IPS DF 6.9 (cell line): Measurements from ENCODE around the gene PHACTR3.

Experiments used
- DNase-seq: peaks from one replicate; pipeline ENCODE4 v3.0.0-alpha.2; 2013; ENCODE audit warnings: low read depth, low spot score
- H3K27ac ChIP-seq: one replicate; pipeline ENCODE4 v1.5.1; 2013; ENCODE audit warnings: low read length, control low read depth
- H3K27me3 ChIP-seq: 2 replicates; pipeline ENCODE4 v1.6.1; 2013; ENCODE audit warnings: mild to moderate bottlenecking, low read length; ENCODE audit not compliant: control insufficient read depth, insufficient read depth
- H3K36me3 ChIP-seq: 2 replicates; pipeline ENCODE4 v1.6.1; 2013; ENCODE audit warnings: low read length; ENCODE audit not compliant: control insufficient read depth, insufficient read depth
- H3K4me1 ChIP-seq: 2 replicates; pipeline ENCODE4 v1.6.1; 2013; ENCODE audit warnings: low read length; ENCODE audit not compliant: control insufficient read depth, insufficient read depth
- H3K4me3 ChIP-seq: 2 replicates; pipeline ENCODE4 v1.5.1; 2013; ENCODE audit warnings: mild to moderate bottlenecking, low read length
- H3K9me3 ChIP-seq: 2 replicates; pipeline ENCODE4 v1.6.1; 2013; ENCODE audit warnings: low read length, inconsistent platforms; ENCODE audit not compliant: control insufficient read depth, insufficient read depth
- WGBS: extraction: QIAGEN DNeasy Blood & Tissue Kit; methylation state at CpG from one replicate; pipeline ENCODE4 v1.1.7; 2013; ENCODE audit warnings: mixed read lengths, missing lambda C conversion rate; ENCODE audit not compliant: insufficient read length, insufficient coverage; 5-methylcytosine and 5-hydroxymethylcytosine counted together

Gene PHACTR3

DNA sequence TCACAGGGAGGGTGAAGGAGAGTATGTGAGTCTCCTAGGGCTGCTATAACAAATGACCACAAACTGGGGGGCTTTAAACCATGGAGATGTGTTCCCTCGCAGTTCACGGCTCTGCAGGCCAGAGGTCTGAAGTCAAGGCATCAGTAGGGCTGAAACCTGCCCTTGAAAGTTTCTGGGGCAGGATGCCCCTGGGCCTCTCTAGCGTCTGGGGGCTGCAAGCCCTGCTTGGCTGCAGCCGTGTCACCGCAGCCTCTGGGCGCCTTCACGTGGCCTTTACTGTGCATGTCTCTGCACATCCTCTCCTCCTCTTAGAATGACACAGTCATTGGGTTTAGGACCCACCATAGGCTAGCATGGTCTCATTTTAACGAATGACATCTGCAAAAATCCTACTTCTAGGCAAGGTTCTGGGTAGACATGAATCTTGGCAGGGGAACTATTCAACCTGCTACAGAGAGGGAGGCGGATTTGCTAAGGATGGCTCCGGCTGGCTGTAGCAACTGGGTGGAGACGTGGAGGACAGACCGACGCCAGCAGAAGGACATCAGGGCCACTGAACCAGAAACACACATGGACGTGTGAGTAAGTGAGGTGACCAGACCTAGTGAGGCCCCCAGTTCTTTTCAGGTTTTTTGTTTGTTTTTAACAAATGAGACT lies 58.6 kb downstream of the PHACTR3 start:
- Histone ChIP-seq H3K4me1 (no peaks in the 10 kb centered on the region), H3K9me3 (peaks cover 32% of the 10 kb centered on the region), H3K4me3 (no peak overlapping the region), H3K27ac (no peak overlapping the region), H3K36me3 (no peaks in the 10 kb centered on the region), H3K27me3 (no peaks in the 10 kb centered on the region; the same call in 1 of the 2 replicates)
- whole genome bisulfite sequencing = no CpG with 5 or more reads among the region's 14 CpGs
- DNase-seq = no peak

DNA sequence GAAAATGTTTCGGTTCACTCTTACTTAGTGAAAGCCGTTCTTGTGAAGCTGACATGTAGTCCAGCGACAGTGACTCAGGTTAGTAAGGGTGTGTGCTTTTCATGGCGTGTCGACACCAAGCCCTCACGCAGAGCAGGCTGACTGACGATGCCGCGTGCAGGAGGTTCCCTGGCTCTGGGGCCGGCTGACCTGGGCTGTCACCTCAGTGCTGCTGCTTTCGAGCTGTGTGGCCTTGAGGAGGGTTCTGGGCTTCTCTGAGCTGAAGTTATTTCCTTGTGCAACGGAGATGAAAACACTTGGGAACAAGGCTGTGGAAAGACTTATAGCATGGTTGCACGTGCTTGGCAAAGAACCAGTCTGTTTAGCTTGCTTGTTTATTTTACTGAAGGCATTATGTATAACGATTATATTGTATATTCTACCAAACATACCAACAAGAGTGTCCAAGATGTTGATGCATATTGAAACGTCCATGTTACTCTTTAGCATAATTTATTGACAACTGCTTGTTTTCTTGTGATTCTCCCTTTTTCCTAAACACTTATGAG lies 59.2 kb downstream of the PHACTR3 start:
- no peaks in the 10 kb centered on the region for H3K4me1 ChIP-seq
- H3K36me3 ChIP-seq = no peaks in the 10 kb centered on the region
- no peaks in the 10 kb centered on the region; the same call in 1 of the 2 replicates for H3K27me3 ChIP-seq
- H3K9me3 ChIP-seq = peaks cover 34% of the 10 kb centered on the region
- DNase-seq = no peak
- no CpG with 5 or more reads among the region's 15 CpGs for WGBS
- no peak overlapping the region for H3K4me3 ChIP-seq
- no peak overlapping the region for H3K27ac ChIP-seq

DNA sequence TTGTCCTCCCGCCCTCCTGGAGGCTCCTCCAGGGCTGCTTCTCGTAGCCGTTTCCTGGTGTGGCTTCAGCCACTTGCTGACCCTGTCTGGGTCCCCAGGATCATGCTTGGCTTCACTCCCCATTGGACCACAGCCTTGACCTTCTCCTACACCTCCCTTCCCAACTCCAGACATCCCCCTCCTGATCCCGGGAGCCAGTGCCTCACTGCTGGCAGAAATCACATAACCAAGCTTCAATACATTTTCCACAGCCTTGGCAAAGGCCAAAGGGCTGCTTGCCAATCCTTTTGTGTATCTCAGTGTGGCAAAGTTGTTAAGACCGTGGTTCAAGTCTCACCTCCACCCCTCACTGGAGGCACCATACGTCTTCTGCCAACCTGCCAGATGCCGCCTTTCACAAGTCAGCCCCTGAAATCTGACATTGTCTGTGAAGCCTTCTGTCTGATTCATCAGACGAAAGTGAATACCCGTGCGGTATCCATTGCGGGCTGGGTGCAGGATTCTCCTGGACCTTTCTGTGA lies 60.1 kb downstream of the PHACTR3 start:
- WGBS = no CpG with 5 or more reads among the region's 11 CpGs
- DNase-seq = no peak
- H3K9me3 ChIP-seq = peaks cover 35% of the 10 kb centered on the region
- no peaks in the 10 kb centered on the region for H3K27me3 ChIP-seq
- no peaks in the 10 kb centered on the region for H3K36me3 ChIP-seq
- no peak overlapping the region for H3K27ac ChIP-seq
- H3K4me1 ChIP-seq = no peaks in the 10 kb centered on the region
- no peak overlapping the region for H3K4me3 ChIP-seq

DNA sequence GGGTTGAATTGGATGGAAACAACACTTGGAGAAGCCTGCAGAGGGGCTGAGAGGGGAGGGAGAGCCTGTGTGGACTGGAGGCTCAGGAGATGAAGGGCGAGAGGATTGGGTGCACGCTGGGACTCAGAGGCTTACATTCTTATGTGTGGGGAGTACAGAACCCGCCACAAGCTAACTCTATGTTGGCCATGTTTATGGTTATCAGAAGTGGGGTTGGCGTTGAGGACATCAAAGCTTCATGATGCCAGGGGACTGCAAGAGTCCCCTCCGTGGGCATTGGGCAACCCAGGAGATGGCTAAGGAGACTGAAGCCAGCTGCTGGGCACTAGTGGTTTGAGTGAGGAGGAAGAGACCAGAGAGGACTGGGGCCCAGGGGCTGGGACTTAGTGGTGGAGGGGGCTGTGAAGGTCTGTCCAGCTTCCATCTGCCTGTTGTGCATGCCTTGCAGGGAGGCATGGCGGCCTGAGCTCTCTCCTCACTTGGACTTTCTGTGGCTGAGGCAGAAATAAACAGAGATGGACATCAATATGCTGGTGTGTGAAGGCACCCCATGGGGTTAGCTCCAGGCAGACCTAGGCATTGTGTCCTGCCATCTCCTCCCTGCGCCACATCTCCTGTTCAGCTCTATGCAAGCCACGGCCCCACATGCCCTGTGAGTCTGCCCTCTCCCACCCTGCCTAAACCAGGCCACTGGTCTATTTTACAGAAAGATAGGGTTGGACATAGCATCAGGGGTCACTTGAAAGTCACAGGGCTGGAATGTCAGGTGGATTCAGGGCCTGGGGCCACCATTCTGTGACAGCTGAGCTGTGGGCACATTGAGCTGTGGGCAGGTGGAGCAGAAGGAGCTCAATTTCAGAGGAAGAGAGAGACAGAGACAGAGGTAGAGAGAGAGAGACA lies 61.6 kb downstream of the PHACTR3 start:
- DNase-seq = no peak
- WGBS = no CpG with 5 or more reads among the region's 8 CpGs
- Histone ChIP-seq H3K27ac (no peak overlapping the region), H3K36me3 (no peaks in the 10 kb centered on the region), H3K4me1 (no peaks in the 10 kb centered on the region), H3K9me3 (peaks cover 37% of the 10 kb centered on the region), H3K27me3 (no peaks in the 10 kb centered on the region), H3K4me3 (no peak overlapping the region)

DNA sequence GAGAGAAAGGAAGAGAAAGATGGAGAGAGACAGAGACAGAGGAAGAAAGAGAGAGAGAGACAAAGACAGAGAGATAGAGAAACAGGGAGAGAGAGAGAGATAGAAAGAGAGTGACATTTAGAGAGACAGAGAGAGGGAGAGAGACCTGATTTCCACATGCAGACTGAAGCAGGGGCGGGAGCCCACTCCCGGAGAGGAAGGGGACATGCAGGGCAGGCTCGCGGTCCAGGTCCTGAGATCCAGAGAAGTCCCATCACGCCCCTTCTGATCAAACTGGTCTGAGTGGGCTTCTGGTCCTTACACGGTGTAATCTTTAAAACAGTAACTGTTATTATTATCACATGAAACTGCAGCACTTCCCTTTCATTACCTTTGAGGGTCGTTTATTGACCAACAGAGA lies 62.2 kb downstream of the PHACTR3 start:
- H3K36me3 ChIP-seq = no peaks in the 10 kb centered on the region
- no peak for DNase-seq
- no peak overlapping the region for H3K4me3 ChIP-seq
- no peaks in the 10 kb centered on the region for H3K27me3 ChIP-seq
- WGBS = no CpG with 5 or more reads among the region's 7 CpGs
- no peaks in the 10 kb centered on the region for H3K4me1 ChIP-seq
- peaks cover 40% of the 10 kb centered on the region for H3K9me3 ChIP-seq
- H3K27ac ChIP-seq = no peak overlapping the region

DNA sequence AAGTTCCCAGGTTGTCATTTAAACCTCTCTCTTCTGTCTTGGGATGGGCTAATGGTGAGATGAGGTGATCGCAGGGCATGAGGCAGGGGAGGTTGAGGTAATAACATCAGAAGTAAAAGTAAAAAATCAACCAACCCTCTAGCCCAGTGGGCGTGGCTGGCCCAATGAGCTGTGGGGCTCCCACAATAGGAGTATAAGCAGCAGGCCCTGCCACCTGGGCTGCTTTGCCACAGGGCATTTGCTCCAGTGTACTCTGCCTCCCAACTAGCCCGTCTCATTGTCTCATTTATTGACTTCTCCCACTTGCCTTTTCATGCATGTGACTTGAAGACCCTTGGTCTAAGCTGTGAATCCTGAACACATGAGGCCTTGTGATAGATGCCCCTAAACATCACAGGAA lies 62.8 kb downstream of the PHACTR3 start:
- Histone ChIP-seq H3K36me3 (no peaks in the 10 kb centered on the region), H3K27me3 (no peaks in the 10 kb centered on the region), H3K27ac (no peak overlapping the region)

DNA sequence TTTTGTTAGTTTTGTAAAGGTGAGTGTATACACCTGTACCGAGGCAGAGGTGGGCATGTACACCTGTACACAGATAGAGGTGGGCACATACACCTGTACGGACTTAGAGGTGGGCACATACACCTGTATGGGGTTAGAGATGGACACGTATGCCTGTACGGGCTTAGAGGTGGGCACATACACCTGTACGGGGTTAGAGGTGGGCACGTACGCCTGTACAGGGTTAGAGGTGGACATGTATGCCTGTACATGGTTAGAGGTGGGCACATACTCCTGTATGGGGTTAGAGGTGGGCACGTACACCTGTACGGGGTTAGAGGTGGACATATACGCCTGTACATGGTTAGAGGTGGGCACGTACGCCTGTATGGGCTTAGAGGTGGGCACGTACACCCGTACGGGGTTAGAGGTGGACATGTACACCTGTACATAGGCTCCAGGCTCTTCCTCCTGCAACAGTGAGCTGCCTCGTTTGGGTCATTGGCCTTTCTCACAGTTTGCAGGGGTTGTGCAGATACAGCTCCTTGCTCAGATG lies 63.7 kb downstream of the PHACTR3 start:
- peaks cover 42% of the 10 kb centered on the region for H3K9me3 ChIP-seq
- DNase-seq = no peak
- H3K4me3 ChIP-seq = no peak overlapping the region
- no CpG with 5 or more reads among the region's 16 CpGs for WGBS
- no peaks in the 10 kb centered on the region for H3K4me1 ChIP-seq
- no peak overlapping the region for H3K27ac ChIP-seq
- H3K36me3 ChIP-seq = no peaks in the 10 kb centered on the region
- no peaks in the 10 kb centered on the region for H3K27me3 ChIP-seq

More for the DNA sequence above, 62.8 kb downstream of the PHACTR3 start:
- Histone ChIP-seq H3K4me3 (no peak overlapping the region), H3K4me1 (no peaks in the 10 kb centered on the region), H3K9me3 (peaks cover 44% of the 10 kb centered on the region)
- DNase-seq = no peak
- WGBS = no CpG with 5 or more reads among the region's 3 CpGs

DNA sequence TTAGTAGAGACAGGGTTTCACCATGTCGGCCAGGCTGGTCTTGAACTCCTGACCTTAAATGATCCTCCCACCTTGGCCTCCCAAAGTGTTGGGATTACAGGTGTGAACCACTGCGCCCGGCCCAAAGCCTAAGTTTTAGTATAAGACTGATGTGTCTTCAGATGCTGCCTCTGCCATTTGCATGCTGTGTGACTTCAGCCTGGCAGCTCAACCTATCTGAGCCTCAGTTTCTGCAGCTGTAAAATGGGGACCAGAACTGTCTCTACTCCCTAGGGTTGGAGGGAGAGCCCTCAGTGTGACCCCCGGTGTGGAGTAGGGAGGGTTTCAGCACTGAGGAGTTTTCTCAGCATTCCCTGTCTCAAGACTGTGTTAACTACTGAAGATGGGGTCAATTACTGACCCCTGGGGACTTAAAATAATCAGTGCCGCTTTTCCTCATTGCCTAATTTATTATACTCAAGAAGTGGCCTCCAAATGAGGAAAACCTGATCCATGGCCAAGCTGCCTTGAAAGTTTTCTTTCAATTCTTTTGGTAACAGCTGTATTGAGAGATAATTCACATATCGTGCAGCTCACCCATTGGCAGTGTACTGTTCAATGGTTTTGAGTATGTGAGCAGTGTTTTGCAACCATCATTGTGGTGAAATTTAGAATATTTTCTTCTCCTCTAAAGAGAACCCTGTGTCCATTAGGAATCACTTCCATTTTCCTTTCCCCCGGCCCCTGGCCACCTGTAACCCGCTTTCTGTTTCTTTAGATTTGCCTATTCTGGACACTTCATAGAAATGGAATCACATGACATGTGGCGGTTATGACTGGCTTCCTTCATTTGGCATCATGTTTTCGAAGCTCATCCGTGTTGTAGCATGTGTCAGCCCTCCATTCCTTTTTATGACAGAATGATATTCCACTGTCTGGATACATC lies 64.8 kb downstream of the PHACTR3 start:
- no CpG with 5 or more reads among the region's 11 CpGs for WGBS

DNA sequence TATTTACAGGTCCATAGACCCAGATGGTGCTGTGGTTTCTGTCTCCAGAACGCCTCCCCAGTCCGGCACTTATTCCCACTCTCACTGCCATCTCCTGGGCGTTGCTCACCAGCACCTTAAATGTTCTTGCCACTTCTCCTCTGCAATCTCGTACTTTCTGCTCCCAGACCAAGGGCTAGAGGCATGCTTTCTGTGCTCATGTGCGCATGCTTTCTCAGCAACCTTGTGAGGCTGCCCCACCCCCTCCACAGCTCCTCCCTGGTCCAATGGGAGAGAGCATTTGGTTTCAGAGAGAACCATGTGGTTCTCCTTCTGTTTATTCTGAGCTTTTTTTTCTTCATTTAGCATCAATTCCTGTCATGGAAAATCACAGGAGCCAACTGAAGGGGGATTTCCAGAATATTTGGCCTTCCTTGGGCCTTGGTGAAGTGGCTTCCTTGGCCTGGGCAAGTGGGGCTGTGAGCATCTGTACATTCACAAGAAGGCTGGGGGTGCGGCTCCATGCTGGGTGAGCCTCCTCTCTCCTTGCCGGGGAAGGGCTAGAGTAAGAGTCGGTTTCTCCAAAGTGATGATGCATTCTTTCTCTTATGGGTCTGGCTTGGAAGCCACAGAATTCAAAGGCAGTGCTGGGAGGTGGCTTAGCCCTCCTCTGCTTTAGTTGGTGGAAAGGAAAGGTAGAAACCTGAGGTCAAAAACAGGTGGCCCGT lies 66.6 kb downstream of the PHACTR3 start:
- Histone ChIP-seq H3K27me3 (no peaks in the 10 kb centered on the region), H3K9me3 (peaks cover 34% of the 10 kb centered on the region), H3K4me3 (no peak overlapping the region), H3K36me3 (no peaks in the 10 kb centered on the region), H3K27ac (no peak overlapping the region), H3K4me1 (no peaks in the 10 kb centered on the region)
- WGBS = no CpG with 5 or more reads among the region's 9 CpGs
- no peak for DNase-seq

More for the DNA sequence above, 64.8 kb downstream of the PHACTR3 start:
- no peak for DNase-seq
- no peaks in the 10 kb centered on the region for H3K36me3 ChIP-seq
- no peak overlapping the region for H3K4me3 ChIP-seq
- H3K9me3 ChIP-seq = peaks cover 40% of the 10 kb centered on the region
- no peak overlapping the region for H3K27ac ChIP-seq
- no peaks in the 10 kb centered on the region for H3K27me3 ChIP-seq
- no peaks in the 10 kb centered on the region for H3K4me1 ChIP-seq
